Stimulated activated naive CD8-positive, alpha-beta T cell treated with anti-CD3 and anti-CD28 coated beads, Interleukin-15, amount 100 ng/mL, for 72 hours (primary cell): ENCODE results near the gene SMLR1.

Experiments used
- ATAC-seq: fragments of 150-1000 bp; cut with Tn5 transposase; 2 replicates; pipeline ENCODE4 v1.10.0; 2021; ENCODE audit warnings: mild to moderate bottlenecking, moderate library complexity
- DNase-seq, 2 donors: peaks; one replicate each; pipeline ENCODE4 v3.0.0; 2021 to 2022
- H3K27ac Mint-ChIP-seq, 2 donors: one replicate each; pipeline ENCODE4 v1.8.0; 2022; ENCODE audit warnings: mild to moderate bottlenecking in 2 of 2, mixed read lengths in 2 of 2, moderate library complexity in 2 of 2
- H3K27me3 Mint-ChIP-seq: one replicate; pipeline ENCODE4 v1.8.0; 2022; ENCODE audit warnings: mixed read lengths
- H3K4me1 Mint-ChIP-seq: one replicate; pipeline ENCODE4 v1.8.0; 2022; ENCODE audit warnings: mild to moderate bottlenecking, mixed read lengths
- H3K4me3 Mint-ChIP-seq, 2 donors: one replicate each; pipeline ENCODE4 v1.8.0; 2022; ENCODE audit warnings: mild to moderate bottlenecking in 2 of 2, mixed read lengths in 2 of 2, moderate library complexity in 1 of 2
- H3K9me3 Mint-ChIP-seq, 2 donors: one replicate each; pipeline ENCODE4 v1.8.0; 2022; ENCODE audit warnings: mixed read lengths in 2 of 2

SMLR1 gene

DNA sequence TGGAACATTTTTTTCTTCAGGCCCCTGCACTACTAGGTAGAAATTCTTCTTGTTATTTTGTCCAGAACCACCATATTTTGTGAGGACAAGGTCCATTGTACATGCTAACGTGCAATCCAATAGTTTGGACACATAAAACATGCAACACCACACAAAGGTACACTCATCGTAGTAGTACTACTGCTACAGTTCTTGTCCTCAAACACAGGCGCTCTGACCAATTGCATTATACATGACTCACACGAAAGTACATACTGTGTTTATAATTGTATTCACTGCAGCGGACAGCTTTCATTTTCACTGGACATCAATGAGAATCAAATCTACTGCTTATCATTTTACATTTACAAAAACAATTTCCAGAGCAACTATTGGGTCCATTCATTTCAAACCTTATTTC is 15.3 kb upstream of the SMLR1 start:
- no peak for DNase-seq
- no peak for ATAC-seq
- Mint-ChIP-seq H3K4me1 (no peaks in the 10 kb centered on the region), H3K9me3 (peaks cover 0 to 13% of the 10 kb centered on the region in 2 donors), H3K27ac (no peak overlapping the region), H3K27me3 (no peaks in the 10 kb centered on the region), H3K4me3 (no peak overlapping the region)

DNA sequence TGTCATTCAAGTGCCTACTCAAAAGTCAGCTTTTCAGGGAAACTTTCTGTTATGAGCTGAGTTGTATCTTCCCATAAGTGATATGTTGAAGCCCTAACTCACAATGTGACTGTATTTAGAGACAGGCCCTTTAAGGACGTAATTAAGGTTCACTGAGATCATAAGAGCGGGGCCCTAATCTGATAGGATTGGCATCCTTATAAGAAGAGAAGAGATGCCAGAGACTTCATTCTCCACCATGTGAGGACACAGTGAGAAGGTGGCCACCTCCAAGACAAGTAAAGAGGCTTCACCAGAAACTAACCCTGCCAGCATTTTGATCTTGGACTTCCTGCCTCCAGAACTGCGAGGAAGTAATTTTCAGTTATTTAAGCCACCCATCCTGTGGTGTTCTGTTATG is 12.7 kb upstream of the SMLR1 start:
- Mint-ChIP-seq H3K4me1 (peaks cover 4% of the 10 kb centered on the region), H3K27ac (no peak overlapping the region), H3K27me3 (no peaks in the 10 kb centered on the region), H3K4me3 (no peak overlapping the region), H3K9me3 (peaks cover 0 to 23% of the 10 kb centered on the region in 2 donors)
- no peak for DNase-seq
- ATAC-seq = no peak

DNA sequence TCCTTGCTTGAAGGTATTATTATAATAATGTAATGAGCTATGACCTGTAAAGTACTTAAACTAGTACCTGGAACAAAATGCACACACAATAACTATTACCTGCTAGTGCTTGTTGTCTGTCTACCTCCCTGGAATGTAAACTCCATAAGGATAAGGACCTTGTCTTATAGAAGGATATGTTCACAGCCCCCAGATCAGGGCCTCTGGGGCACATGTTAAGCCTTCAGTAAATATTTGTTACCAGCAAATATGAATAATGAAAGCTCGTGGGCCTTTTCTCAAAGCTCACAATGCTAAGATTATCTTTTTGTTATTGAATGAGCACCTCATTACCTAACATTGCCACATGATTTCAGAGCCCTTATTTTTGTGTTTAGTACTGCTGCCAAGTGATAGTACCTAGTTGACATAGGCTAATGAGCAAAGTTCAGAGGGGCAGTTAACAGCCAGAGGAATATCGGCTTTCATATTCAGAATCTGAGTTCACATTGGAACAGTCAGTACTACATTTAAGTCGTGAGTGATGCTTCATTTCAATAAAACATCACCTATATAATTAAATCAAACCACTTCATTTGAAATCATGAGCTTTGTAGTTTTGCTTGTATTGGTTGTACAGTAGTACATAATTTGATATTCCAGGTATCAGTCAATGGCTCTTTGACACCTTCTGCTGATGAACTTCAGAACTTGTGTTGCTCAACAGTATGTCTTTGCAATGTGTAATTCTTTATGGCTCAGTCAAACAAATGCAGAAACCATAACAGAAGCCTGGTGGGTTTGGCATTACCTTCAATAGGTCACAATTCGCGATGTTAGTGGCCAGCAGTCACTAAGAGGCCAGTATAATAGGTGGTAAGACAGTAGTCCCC is 11.8 kb upstream of the SMLR1 start:
- Mint-ChIP-seq H3K9me3 (peaks cover 0 to 23% of the 10 kb centered on the region in 2 donors), H3K4me1 (peaks cover 4% of the 10 kb centered on the region), H3K27ac (no peak overlapping the region), H3K4me3 (no peak overlapping the region), H3K27me3 (no peaks in the 10 kb centered on the region)
- DNase-seq (no peak), ATAC-seq (no peak)

DNA sequence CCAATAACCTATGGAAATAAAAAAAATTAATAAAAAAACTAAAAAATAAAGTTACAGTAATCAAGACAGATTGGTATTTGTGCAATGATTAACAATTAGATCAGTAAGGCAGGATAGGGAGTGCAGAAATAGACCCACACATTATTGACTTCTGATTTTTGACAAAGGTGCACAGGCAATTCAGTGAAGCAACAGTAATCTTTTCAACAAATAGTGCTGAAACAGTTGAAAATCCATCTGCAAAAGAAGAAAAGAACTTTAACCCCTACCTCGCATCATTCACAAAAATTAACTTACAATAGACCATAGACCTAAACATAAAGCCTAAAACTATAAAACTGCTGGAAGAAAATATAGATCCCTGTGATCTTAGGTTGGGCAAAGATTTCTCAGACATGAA is 4.5 kb upstream of the SMLR1 start:
- ATAC-seq (no peak), DNase-seq (no peak)
- Mint-ChIP-seq H3K4me3 (no peak overlapping the region), H3K4me1 (peaks cover 12% of the 10 kb centered on the region), H3K27me3 (no peaks in the 10 kb centered on the region), H3K9me3 (peaks cover 0 to 1% of the 10 kb centered on the region in 2 donors), H3K27ac (no peak overlapping the region)

DNA sequence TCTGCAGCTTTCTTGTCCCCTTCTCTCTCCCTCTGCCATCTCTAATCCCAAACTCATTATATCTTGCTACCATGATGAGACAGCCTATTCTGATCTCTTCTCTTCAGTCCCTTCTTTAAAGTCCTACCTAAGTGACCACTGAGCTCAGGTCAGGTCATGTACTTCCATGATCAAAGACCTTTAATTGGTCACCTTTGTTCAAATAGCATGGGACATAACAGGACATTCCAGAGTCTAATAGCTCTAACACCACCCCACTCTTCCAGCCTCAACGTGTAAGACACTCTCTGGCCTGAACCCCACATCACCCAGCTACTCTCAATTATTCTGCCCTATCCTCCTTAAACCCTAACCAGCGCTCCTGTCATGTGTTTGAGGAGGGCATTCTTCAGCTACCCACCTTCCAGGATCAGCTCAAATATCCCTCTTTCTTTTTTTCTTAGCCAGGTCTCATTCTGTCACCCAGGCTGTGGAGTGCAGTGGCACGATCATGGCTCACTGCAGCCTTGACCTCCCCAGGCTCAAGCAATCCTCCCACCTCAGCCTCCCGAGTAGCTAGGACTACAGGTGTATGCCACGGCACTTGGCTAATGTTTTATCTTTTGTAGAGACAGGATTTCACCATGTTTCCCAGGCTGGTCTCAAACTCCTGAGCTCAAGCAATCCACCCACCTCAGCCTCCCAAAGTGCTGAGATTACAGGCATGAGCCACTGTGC is 2.1 kb upstream of the SMLR1 start:
- Mint-ChIP-seq H3K9me3 (no peaks in the 10 kb centered on the region), H3K27ac (peak overlapping the region in 1 of 2 donors; percentile 5), H3K4me3 (no peak overlapping the region), H3K27me3 (no peaks in the 10 kb centered on the region), H3K4me1 (peaks cover 8% of the 10 kb centered on the region)
- DNase-seq = no peak
- ATAC-seq = no peak

DNA sequence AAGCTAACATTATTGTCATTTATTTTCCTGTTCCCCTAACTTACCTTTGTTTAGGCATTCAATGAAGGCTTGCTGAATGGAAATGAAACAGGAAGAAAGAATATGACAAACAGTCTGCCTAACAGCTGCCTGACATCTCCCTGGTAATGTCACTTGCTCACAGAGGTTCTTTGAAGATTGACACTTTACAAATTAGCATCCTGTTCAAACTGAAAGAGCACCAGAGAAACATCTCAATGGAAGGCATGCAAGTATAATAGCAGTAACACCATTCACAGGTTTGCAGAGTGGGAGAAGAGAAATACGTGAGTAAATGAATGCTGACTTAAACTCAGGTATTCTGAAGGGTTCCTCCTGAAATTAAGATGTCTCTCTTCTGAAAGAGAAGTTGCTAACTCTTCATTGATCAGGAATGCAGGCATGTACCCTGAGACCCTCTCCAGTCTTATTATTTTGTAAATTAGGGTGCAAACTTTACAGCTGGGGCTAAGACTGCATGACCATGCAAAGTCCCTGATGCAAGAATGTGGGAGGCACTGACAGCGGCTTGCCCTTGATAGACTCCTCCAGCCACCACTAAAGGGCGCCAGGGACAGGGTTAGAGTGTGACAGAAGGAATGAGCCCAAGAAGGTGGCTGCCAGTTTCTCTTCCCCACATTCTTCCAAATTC is 1.3 kb upstream of the SMLR1 start:
- DNase-seq = no peak
- H3K27ac Mint-ChIP-seq = no peak overlapping the region
- no peaks in the 10 kb centered on the region for H3K9me3 Mint-ChIP-seq
- no peak overlapping the region for H3K4me3 Mint-ChIP-seq
- no peaks in the 10 kb centered on the region for H3K27me3 Mint-ChIP-seq
- peaks cover 8% of the 10 kb centered on the region for H3K4me1 Mint-ChIP-seq
- ATAC-seq = no peak

DNA sequence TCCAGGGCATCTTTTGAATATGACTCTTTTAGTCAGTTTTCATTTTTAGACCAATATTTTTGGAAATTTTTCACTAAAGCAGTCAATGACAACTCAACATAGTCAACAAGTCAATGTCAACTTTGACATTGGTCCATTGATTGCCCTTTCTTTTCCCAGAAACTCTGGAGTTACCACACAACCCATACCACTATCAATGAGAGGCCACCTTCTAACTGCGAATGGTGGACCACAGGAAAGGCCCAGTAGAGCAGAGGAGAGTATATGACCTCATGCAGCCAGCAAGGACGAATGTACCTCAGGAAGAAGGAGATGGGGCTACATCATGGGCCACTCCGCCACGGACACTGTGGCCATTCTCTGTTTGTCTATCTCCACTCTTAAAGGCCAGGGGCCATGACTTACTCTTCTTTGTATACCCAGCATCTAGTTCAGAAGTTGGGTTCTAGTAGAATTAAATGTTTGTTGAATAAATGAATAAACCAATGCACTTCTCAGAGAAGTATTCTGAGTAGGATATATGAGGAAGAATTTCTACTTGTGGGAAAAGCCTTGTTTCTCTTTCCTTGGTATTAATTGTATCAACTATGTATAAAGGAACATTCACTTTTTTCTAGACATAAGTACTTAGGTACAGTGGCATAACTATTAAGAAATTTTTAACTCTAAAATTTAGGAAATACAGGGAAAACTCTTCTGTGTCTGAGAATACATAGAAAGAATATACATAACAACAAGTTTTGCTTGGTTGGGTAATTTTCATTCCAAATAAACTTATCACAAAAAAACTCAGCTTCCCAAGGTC is 562 bp upstream of the SMLR1 start:
- no peaks in the 10 kb centered on the region for H3K27me3 Mint-ChIP-seq

DNA sequence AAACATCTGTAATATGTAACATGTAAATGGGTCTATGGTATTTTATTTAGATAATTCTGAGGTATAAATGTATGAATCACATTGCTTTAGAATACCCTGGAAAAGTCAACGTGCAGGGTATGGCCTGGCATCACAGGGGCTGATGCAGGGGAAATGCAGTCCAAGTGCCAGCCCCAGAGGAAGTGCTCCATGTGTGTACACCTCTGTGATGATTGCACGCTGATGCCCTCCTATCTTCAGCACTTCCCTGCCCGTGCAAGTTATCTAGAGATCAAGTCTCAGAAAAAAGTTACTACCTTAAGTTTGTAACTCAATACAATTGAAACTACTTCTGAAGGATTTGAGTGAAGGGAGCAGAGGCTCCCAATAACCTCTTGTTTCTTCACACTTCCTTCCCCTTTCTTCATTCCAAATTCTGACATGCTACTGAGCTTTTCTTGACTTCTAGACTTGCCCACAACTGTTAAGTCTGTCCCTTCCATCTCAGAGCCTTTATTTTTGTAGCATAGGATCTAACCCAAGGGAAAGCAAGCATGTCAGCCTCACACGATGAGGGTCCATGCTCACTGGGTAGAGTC is 2.2 kb downstream of the SMLR1 start:
- H3K27me3 Mint-ChIP-seq = no peaks in the 10 kb centered on the region

More for the DNA sequence above, 562 bp upstream of the SMLR1 start:
- H3K9me3 Mint-ChIP-seq = no peaks in the 10 kb centered on the region
- no peak for ATAC-seq
- no peak overlapping the region for H3K4me3 Mint-ChIP-seq
- no peak for DNase-seq
- peaks cover 8% of the 10 kb centered on the region for H3K4me1 Mint-ChIP-seq
- no peak overlapping the region for H3K27ac Mint-ChIP-seq

DNA sequence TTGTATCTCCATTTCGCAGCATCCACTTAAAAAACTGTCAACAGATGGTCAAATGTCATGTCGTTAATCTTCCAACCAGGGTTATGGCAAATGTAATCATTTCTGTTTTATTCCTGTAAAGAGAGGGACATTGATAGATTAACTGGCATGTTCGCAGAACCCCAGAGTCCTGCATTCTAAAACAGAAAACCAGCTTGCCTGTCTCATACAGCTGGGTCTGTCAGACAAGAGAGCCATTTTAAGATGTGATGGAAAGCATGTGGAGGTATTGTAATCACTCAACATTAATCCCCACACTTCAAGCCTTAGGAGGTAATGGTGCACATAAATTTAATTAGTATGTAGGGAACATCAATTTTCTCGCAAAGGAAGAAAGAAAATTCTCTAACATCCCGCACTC is 4.4 kb downstream of the SMLR1 start:
- no peaks in the 10 kb centered on the region for H3K9me3 Mint-ChIP-seq
- no peak overlapping the region for H3K4me3 Mint-ChIP-seq
- H3K27me3 Mint-ChIP-seq = no peaks in the 10 kb centered on the region
- no peaks in the 10 kb centered on the region for H3K4me1 Mint-ChIP-seq
- DNase-seq (no peak), ATAC-seq (no peak)
- H3K27ac Mint-ChIP-seq = no peak overlapping the region

More for the DNA sequence above, 2.2 kb downstream of the SMLR1 start:
- peak overlapping the region in 1 of 2 donors; percentile 59 for H3K27ac Mint-ChIP-seq
- no peaks in the 10 kb centered on the region for H3K9me3 Mint-ChIP-seq
- H3K4me3 Mint-ChIP-seq = no peak overlapping the region
- peaks cover 8% of the 10 kb centered on the region for H3K4me1 Mint-ChIP-seq
- DNase-seq (no peak), ATAC-seq (no peak)

DNA sequence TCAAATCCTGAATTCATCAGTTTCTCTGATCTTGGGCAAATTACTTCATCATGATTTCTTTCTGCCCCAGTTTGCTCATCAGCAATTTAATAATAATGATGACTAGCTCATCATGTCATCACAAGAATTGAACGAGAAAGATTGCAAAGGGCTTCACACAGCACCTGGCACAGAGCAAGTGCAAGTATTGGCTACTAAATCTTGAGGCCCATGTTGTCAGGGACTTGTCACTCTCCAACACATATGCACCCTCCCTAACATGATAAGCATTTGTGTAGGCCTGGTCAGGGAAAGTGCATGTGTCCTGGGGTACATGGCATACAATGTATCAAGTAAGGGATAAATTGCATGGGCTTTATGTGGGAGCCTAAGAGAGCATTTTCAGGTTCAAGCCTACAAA is 6.4 kb downstream of the SMLR1 start:
- no peaks in the 10 kb centered on the region for H3K27me3 Mint-ChIP-seq
- H3K9me3 Mint-ChIP-seq = no peaks in the 10 kb centered on the region
- H3K4me3 Mint-ChIP-seq = no peak overlapping the region
- H3K4me1 Mint-ChIP-seq = no peaks in the 10 kb centered on the region
- DNase-seq (no peak), ATAC-seq (no peak)
- H3K27ac Mint-ChIP-seq = no peak overlapping the region

DNA sequence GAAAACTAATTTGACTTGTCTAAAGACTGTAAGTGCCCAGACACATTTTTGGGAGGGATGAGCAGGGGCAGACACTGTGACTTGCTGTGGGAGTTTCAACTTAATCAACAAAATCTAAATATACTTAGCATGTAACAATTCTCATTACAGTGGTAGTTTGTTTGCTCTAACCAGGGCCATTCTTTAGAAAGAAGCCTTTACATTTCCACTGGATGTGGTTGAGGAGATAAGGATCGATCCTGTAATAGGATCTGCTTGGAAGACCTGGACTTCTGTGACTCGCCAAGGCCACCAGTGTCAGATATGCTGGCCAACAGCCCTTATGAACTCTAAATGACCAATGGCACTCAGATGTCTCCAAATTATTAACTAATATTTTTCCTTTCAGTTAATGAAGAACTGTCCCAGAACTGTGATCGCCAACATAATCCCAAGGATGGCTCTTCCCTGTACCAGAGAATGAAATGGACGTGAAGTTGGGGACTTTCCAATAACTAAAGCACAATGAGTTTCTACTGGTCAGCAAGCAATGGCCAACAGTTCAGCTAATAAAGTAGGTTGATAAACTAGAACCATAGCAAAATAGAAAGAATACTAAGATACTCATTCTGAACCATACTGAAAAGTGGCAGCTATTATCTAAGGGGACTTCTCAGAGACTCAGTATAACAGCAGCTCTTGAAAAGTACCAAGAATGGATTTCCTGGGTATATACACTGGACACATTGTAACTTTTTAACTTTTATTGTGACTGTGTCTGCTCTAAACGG is 7.5 kb downstream of the SMLR1 start:
- Mint-ChIP-seq H3K4me1 (no peaks in the 10 kb centered on the region), H3K27me3 (no peaks in the 10 kb centered on the region), H3K9me3 (no peaks in the 10 kb centered on the region), H3K27ac (no peak overlapping the region), H3K4me3 (no peak overlapping the region)
- no peak for DNase-seq
- ATAC-seq = no peak

DNA sequence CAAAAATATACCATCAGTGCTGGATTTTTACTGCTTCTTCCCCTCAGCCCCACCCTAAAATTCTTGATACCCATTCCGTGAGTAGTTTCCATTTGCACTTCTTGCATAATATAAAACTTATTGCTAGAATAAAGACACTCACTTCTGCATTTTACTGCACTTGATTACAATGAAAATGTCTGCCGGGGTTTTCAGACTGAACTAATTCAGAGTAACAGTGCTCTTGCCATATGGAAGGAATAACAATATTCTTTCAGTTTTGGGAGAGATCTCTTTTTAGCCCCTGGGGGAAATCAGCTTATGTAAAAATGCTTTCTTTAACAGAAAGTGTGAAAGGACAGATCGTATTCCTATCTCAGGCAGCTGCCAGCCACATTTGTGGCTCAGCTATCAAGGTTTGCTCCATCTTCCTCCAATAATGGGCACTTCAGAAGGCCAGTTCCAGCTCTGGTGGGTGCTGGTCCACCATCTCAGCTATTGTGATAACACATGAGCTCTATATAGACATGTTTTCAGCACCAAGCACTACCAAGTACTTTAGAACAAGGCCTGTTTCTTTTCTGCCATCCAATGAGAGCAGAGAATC is 8.9 kb downstream of the SMLR1 start:
- H3K27ac Mint-ChIP-seq = no peak overlapping the region
- H3K9me3 Mint-ChIP-seq = no peaks in the 10 kb centered on the region
- H3K27me3 Mint-ChIP-seq = no peaks in the 10 kb centered on the region
- no peaks in the 10 kb centered on the region for H3K4me1 Mint-ChIP-seq
- no peak for DNase-seq
- no peak for ATAC-seq
- H3K4me3 Mint-ChIP-seq = no peak overlapping the region

DNA sequence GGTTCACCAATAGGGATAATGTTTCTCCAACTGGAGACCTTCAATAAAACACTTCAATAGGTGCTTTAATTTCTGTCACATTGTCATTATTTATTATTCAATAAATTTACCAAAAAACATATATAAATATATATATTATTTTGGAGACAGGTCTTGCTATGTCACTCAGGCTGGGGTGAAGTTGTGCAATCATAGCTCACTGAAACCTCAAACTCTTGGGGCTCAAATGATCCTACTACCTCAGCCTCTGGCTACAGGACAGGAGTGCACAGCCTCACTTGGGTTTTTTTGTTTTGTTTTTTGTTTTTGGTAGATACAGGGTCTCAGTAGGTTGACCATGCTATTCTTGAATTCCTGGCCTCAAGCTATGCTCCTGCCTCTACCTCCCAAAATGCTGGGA is 9.9 kb downstream of the SMLR1 start:
- no peaks in the 10 kb centered on the region for H3K9me3 Mint-ChIP-seq
- no peaks in the 10 kb centered on the region for H3K4me1 Mint-ChIP-seq
- no peak overlapping the region for H3K4me3 Mint-ChIP-seq
- DNase-seq (no peak), ATAC-seq (no peak)
- H3K27ac Mint-ChIP-seq = no peak overlapping the region
- H3K27me3 Mint-ChIP-seq = no peaks in the 10 kb centered on the region

DNA sequence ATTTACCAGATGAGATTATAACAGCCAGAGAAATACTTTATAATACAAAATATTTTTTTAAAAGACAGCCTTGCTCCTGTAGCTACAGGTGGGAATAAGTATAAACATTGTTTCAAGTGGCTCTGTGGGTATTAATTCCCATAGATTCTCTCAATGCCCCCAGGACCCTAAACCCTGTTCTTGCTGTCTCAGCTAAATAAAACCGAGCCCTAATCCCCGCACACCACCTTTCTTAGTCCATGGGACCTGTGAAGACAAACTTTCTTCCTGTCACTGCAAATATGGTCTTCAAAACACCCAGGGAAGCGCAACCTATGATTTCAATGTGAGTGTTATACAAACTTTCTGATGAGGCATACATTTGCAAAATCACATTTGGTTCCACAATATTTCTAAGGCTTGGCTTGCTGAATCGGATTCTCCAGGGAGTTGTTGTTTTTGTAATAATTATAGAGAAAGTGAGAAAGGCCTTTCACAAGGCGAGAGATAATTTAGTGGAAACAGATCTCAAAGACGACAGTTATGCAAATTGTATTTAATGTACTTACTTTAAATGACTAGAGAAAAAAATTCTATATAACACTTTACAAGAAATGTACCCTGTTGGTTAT is 11.1 kb downstream of the SMLR1 start:
- no peak for ATAC-seq
- Mint-ChIP-seq H3K9me3 (no peaks in the 10 kb centered on the region), H3K27ac (no peak overlapping the region), H3K4me3 (no peak overlapping the region), H3K27me3 (no peaks in the 10 kb centered on the region), H3K4me1 (no peaks in the 10 kb centered on the region)
- DNase-seq = no peak
